ENCODE data around the gene HES2. TPM values are rescaled to one million over a fixed set of nuclear protein-coding genes. Genes with fewer than 3 reads are reported as not detected.
"Not testable (repeated sequence)": the region's sequence is repeated elsewhere in the genome, so short reads cannot be mapped to it uniquely, and the experiment has no call there.

The HES2 gene
- total RNA-seq, 2 donors from 2014 or later, result not detected

DNA sequence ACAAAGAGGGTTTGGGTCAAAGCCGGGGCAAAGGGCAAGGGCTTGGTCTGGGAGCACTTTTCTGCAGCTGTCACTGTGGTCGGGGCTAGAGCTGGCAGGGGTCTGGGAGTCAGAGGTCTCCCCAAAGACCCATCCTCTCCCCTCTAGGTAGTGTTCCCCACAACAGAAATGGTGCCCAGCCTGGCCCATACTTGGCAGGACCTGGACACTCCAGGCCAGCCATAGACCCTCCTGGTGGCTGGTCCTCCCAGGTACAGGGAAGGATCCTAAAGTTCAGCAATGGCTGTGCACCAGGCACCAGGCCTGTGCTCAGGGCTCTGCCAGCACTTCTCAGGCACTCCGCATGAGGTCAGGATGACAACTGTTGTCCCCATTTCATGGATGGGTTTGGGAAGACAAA lies 15.8 kb upstream of the HES2 start:
- Mint-ChIP-seq H3K4me3 (no peak overlapping the region), H3K36me3 (ENCODE audit: low read depth) (no peaks in the 10 kb centered on the region), H3K9me3 (no peaks in the 10 kb centered on the region), H3K27ac (no peak overlapping the region), H3K27me3 (ENCODE audit: insufficient read depth) (peaks cover 45% of the 10 kb centered on the region), H3K4me1 (peaks cover 1% of the 10 kb centered on the region)
- Histone ChIP-seq H3K4me1 (ENCODE audit: control insufficient read depth, insufficient read depth, low read length) (no peaks in the 10 kb centered on the region), H3K27me3 (ENCODE audit: control insufficient read depth, insufficient read depth, low read length, poor library complexity, severe bottlenecking) (peaks cover 16% of the 10 kb centered on the region), H3K36me3 (ENCODE audit: control insufficient read depth, insufficient read depth, low read length) (no peaks in the 10 kb centered on the region), H3K9ac (ENCODE audit: extremely low read depth, low read length, poor library complexity, severe bottlenecking) (no peak overlapping the region), H3K9me3 (ENCODE audit: control insufficient read depth, low read length) (no peaks in the 10 kb centered on the region), H3K4me3 (ENCODE audit: low read length) (no peak overlapping the region), H3K27ac (ENCODE audit: low read depth, low read length) (no peak overlapping the region)
- no peak for DNase-seq
- no peak for TF ChIP-seq CTCF (conservative IDR thresholded peaks at IDR 0.05)
- 83 to 100% methylated on average over 1 to 3 of the region's 3 CpGs for WGBS, 2 experiments (ENCODE audit: insufficient coverage in 1 of 2, insufficient read length in 1 of 2)

GRCh38 chr1:6435129-6435528 lies 15.4 kb upstream of the HES2 start:
- Mint-ChIP-seq H3K4me1 (peaks cover 1% of the 10 kb centered on the region), H3K27me3 (ENCODE audit: insufficient read depth) (peaks cover 50% of the 10 kb centered on the region), H3K27ac (no peak overlapping the region), H3K9me3 (no peaks in the 10 kb centered on the region), H3K4me3 (no peak overlapping the region), H3K36me3 (ENCODE audit: low read depth) (no peaks in the 10 kb centered on the region)
- no peak overlapping the region for H3K9ac ChIP-seq (ENCODE audit: extremely low read depth, low read length, poor library complexity, severe bottlenecking)
- DNase-seq, result no peak
- H3K4me3 ChIP-seq (ENCODE audit: low read length), result no peak overlapping the region
- H3K27ac ChIP-seq (ENCODE audit: low read depth, low read length), result no peak overlapping the region
- H3K36me3 ChIP-seq (ENCODE audit: control insufficient read depth, insufficient read depth, low read length), result no peaks in the 10 kb centered on the region
- peaks cover 19% of the 10 kb centered on the region for H3K27me3 ChIP-seq (ENCODE audit: control insufficient read depth, insufficient read depth, low read length, poor library complexity, severe bottlenecking)
- H3K9me3 ChIP-seq (ENCODE audit: control insufficient read depth, low read length), result no peaks in the 10 kb centered on the region
- TF ChIP-seq CTCF (conservative IDR thresholded peaks at IDR 0.05), result no peak
- no peaks in the 10 kb centered on the region for H3K4me1 ChIP-seq (ENCODE audit: control insufficient read depth, insufficient read depth, low read length)
- 88 to 91% methylated on average over 6 to 15 of the region's 15 CpGs for WGBS, 2 experiments (ENCODE audit: insufficient coverage in 1 of 2, insufficient read length in 1 of 2)

GRCh38 chr1:6434186-6434585 lies 14.5 kb upstream of the HES2 start:
- H3K27me3 Mint-ChIP-seq (ENCODE audit: insufficient read depth), result peaks cover 47% of the 10 kb centered on the region
- no peak overlapping the region for H3K4me3 ChIP-seq (ENCODE audit: low read length)
- H3K36me3 ChIP-seq (ENCODE audit: control insufficient read depth, insufficient read depth, low read length), result no peaks in the 10 kb centered on the region
- no peak overlapping the region for H3K27ac ChIP-seq (ENCODE audit: low read depth, low read length)
- peaks cover 12% of the 10 kb centered on the region for H3K27me3 ChIP-seq (ENCODE audit: control insufficient read depth, insufficient read depth, low read length, poor library complexity, severe bottlenecking)
- H3K36me3 Mint-ChIP-seq (ENCODE audit: low read depth), result no peaks in the 10 kb centered on the region
- no peak overlapping the region for H3K9ac ChIP-seq (ENCODE audit: extremely low read depth, low read length, poor library complexity, severe bottlenecking)
- TF ChIP-seq CTCF (conservative IDR thresholded peaks at IDR 0.05), result no peak
- no peaks in the 10 kb centered on the region for H3K9me3 ChIP-seq (ENCODE audit: control insufficient read depth, low read length)
- no peak for DNase-seq
- H3K4me1 Mint-ChIP-seq, result peaks cover 1% of the 10 kb centered on the region
- H3K27ac Mint-ChIP-seq, result no peak overlapping the region
- H3K4me1 ChIP-seq (ENCODE audit: control insufficient read depth, insufficient read depth, low read length), result no peaks in the 10 kb centered on the region
- WGBS, 2 experiments (ENCODE audit: insufficient coverage in 1 of 2, insufficient read length in 1 of 2), result 92% methylated on average over 5 of the region's 5 CpGs; no CpG with 5 or more reads in 1 of the 2 experiments
- H3K4me3 Mint-ChIP-seq, result no peak overlapping the region
- no peaks in the 10 kb centered on the region for H3K9me3 Mint-ChIP-seq

DNA sequence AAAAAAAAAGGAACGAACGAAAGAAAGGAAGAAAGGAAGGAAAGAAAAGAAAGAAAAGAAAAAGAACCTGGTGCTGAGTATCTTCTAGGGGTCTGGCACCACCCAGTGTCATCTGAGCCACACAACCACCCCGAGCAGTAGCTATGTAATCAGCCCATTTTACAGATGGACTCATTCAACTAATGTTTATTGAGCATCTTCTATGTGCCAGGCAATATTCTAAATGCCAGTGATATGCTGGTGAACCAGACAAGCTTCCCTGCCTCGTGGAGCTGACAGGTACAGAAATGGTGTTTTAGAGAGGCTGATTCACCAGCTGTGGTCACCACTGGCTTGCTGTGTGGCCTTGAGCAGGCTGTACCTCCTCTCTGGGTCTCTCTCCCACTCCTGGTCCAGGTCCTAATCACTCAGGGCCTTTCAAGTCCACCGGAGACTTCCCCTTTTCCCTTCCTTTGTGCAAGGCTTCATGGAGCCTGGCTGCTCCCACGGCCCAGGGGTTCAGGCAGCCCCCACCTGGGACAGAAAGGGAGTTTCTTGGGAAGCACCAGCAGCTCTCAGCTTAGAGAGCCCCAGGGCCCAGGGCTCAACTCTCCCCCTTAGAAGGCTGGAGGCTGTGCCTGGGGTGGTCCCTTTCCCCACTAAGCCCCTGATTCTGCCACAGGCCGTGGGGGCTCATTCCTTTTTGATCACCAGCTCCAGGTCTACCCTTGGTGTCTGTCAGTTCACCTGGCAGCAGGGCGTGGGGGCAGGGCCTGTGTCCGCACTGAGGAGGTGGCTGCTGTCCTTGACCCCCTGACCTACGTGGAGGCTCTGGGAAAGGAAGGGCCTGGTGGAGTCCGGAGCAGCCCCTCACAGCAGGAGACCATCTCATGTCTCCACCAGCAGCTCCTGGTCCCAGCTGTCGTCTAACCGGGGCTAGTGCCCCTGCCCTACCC lies 12.2 kb upstream of the HES2 start:
- not testable (repeated sequence) for DNase-seq; H3K27ac Mint-ChIP-seq; H3K9me3 ChIP-seq (ENCODE audit: control insufficient read depth, low read length); H3K4me3 ChIP-seq (ENCODE audit: low read length); H3K27ac ChIP-seq (ENCODE audit: low read depth, low read length); H3K4me1 ChIP-seq (ENCODE audit: control insufficient read depth, insufficient read depth, low read length); H3K4me3 Mint-ChIP-seq; H3K4me1 Mint-ChIP-seq; H3K36me3 ChIP-seq (ENCODE audit: control insufficient read depth, insufficient read depth, low read length); H3K36me3 Mint-ChIP-seq (ENCODE audit: low read depth); H3K9ac ChIP-seq (ENCODE audit: extremely low read depth, low read length, poor library complexity, severe bottlenecking); H3K9me3 Mint-ChIP-seq
- H3K27me3 Mint-ChIP-seq (ENCODE audit: insufficient read depth), result peaks cover 52% of the 10 kb centered on the region
- WGBS, 2 experiments (ENCODE audit: insufficient coverage in 1 of 2, insufficient read length in 1 of 2), result 74 to 82% methylated on average over 5 to 11 of the region's 13 CpGs
- peaks cover 25% of the 10 kb centered on the region for H3K27me3 ChIP-seq (ENCODE audit: control insufficient read depth, insufficient read depth, low read length, poor library complexity, severe bottlenecking)

- H3K4me1 Mint-ChIP-seq; H3K9ac ChIP-seq (ENCODE audit: extremely low read depth, low read length, poor library complexity, severe bottlenecking); H3K4me3 ChIP-seq (ENCODE audit: low read length); H3K27ac Mint-ChIP-seq; H3K9me3 ChIP-seq (ENCODE audit: control insufficient read depth, low read length); H3K4me3 Mint-ChIP-seq; H3K36me3 ChIP-seq (ENCODE audit: control insufficient read depth, insufficient read depth, low read length); H3K4me1 ChIP-seq (ENCODE audit: control insufficient read depth, insufficient read depth, low read length); H3K36me3 Mint-ChIP-seq (ENCODE audit: low read depth); H3K27ac ChIP-seq (ENCODE audit: low read depth, low read length); H3K9me3 Mint-ChIP-seq: not testable (repeated sequence)
- peak; percentile 50 for DNase-seq
- peaks cover 65% of the 10 kb centered on the region for H3K27me3 Mint-ChIP-seq (ENCODE audit: insufficient read depth)
- peaks cover 46% of the 10 kb centered on the region for H3K27me3 ChIP-seq (ENCODE audit: control insufficient read depth, insufficient read depth, low read length, poor library complexity, severe bottlenecking)
- 67 to 75% methylated on average over 15 to 18 of the region's 19 CpGs for WGBS, 2 experiments (ENCODE audit: insufficient coverage in 1 of 2, insufficient read length in 1 of 2)
Observed at GRCh38 chr1:6429660-6430411, 10.1 kb upstream of the HES2 start.

Data from endodermal cell (in vitro differentiated cells).